CD4-positive, alpha-beta memory T cell (primary cell): ENCODE data around the gene COLEC11. TPM values are rescaled to one million over a fixed set of nuclear protein-coding genes. Genes with fewer than 3 reads are reported as not detected.

Source experiments
- CTCF ChIA-PET: fragments of 350-600 bp; sonication (Branson Sonifier 250); formaldehyde crosslinking; loops from one replicate; lab custom pipeline; 2021; ENCODE audit warnings: inconsistent platforms; ENCODE audit not compliant: partially characterized antibody; lab: Charles Lee
- POLR2A ChIA-PET: fragments of 350-600 bp; sonication (Branson Sonifier 250); formaldehyde crosslinking; loops from one replicate; lab custom pipeline; 2021; ENCODE audit not compliant: partially characterized antibody; lab: Charles Lee
- DNase-seq, 5 donors: peaks; one replicate each; pipeline versions ENCODE4 v3.0.0 to v3.0.0-alpha.2; 2020 to 2022; ENCODE audit warnings: mixed read lengths in 1 of 5
- H3K27ac ChIP-seq: one replicate; pipeline ENCODE4 v1.7.0; 2013; ENCODE audit warnings: low read depth, low read length
- H3K27me3 ChIP-seq: 2 replicates; pipeline ENCODE4 v1.7.0; 2013; ENCODE audit warnings: mild to moderate bottlenecking, low read length, moderate library complexity; ENCODE audit not compliant: insufficient read depth
- H3K36me3 ChIP-seq: 2 replicates; pipeline ENCODE4 v1.7.0; 2013; ENCODE audit warnings: mild to moderate bottlenecking, low read length, moderate library complexity; ENCODE audit not compliant: insufficient read depth
- H3K4me1 ChIP-seq: 2 replicates; pipeline ENCODE4 v1.7.0; 2013; ENCODE audit warnings: mild to moderate bottlenecking, low read length, moderate library complexity; ENCODE audit not compliant: insufficient read depth
- H3K4me3 ChIP-seq, 2 donors: one replicate each; pipeline ENCODE4 v1.7.0; 2013; ENCODE audit warnings: low read length in 2 of 2, mild to moderate bottlenecking in 1 of 2
- H3K9me3 ChIP-seq, 2 donors: one replicate each; pipeline ENCODE4 v1.7.0; 2013; ENCODE audit warnings: low read length in 2 of 2, control low read depth in 1 of 2; ENCODE audit not compliant: control insufficient read depth in 1 of 2
- H3K27ac Mint-ChIP-seq, 7 donors: one replicate each; pipeline ENCODE4 v1.8.0; 2020 to 2021; ENCODE audit warnings: mixed read lengths in 7 of 7, mild to moderate bottlenecking in 6 of 7, inconsistent platforms in 3 of 7, moderate library complexity in 3 of 7
- H3K27me3 Mint-ChIP-seq, 2 donors: one replicate each; pipeline ENCODE4 v1.8.0; 2020 to 2021; ENCODE audit warnings: mixed read lengths in 2 of 2
- H3K36me3 Mint-ChIP-seq, 2 donors: one replicate each; pipeline ENCODE4 v1.8.0; 2020 to 2021; ENCODE audit warnings: mixed read lengths in 2 of 2, inconsistent platforms in 1 of 2, mild to moderate bottlenecking in 1 of 2
- H3K4me1 Mint-ChIP-seq, 4 donors: one replicate each; pipeline ENCODE4 v1.8.0; 2020 to 2021; ENCODE audit warnings: mixed read lengths in 4 of 4, mild to moderate bottlenecking in 1 of 4
- H3K4me3 Mint-ChIP-seq, 8 donors: one replicate each; pipeline ENCODE4 v1.8.0; 2020 to 2021; ENCODE audit warnings: mixed read lengths in 8 of 8, mild to moderate bottlenecking in 7 of 8, moderate library complexity in 6 of 8, inconsistent platforms in 3 of 8
- H3K9me3 Mint-ChIP-seq, 8 donors: one replicate each; pipeline ENCODE4 v1.8.0; 2020 to 2021; ENCODE audit warnings: mixed read lengths in 8 of 8, mild to moderate bottlenecking in 5 of 8, inconsistent platforms in 3 of 8, moderate library complexity in 1 of 8
- intact Hi-C: fragments of 100-400 bp; cut with micrococcal nuclease; formaldehyde crosslinking; loops from one replicate; pipeline ENCODE4 v1.15.1; 2023
- polyA plus RNA-seq, 2 donors: library from polyadenylated mRNA; unstranded; fragments of 300-500 nt; fragmentation: Illumina TruSeq; gene quantifications; one replicate each; pipeline ENCODE4 v1.2.3, GENCODE V29; 2021
- total RNA-seq, 2 experiments: library from RNA; stranded (reverse); gene quantifications; one replicate each; pipeline ENCODE4 v1.2.3, GENCODE V29; 2021

COLEC11 gene
- total and polyA plus RNA-seq, 4 experiments from 2014 or later, result 0.30 TPM; not detected in 3

DNA sequence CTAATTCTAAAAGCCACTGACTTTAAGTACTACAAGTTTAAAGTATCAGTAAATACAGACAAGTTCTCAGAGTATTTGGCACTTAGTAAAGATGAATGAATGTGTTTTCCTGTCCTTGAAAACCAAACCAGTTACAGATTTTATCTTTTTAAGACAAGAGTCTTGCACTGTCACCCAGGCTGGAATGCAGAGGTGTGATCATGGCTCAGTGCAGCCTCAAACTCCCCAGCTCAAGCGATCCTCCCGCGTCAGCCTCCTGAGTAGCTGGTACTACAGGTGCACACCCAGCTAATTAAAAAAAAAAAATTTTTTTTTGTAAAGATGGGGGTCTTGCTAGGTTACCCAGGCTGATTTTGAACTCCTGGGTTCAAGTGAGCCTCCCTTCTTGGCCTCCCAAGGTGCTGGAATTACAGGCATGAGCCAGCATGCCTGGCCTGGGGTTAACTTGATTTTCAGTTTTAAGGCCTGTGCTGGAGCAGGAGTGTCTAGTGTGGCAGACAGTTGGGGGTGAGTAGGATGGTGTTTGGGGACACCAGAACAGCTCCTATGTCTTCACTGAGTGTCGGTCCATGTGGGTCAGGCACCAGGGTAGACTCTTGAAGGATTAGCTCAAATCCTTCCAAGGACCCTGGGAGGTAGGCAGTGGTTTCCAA lies 10.2 kb upstream of the COLEC11 start:
- intact Hi-C loops, result no loop called here
- POLR2A ChIA-PET, result interaction anchor here (1.4 to 2.1 kb wide), 3 partner anchors 9 to 26 kb away, joined by 3 to 7 read pairs (median 3); partner anchors contain the start of gene RNASEH1
- Histone ChIP-seq H3K9me3 (no peaks in the 10 kb centered on the region), H3K4me3 (no peak overlapping the region), H3K4me1 (no peaks in the 10 kb centered on the region), H3K27ac (no peak overlapping the region), H3K27me3 (no peaks in the 10 kb centered on the region), H3K36me3 (peaks cover 24% of the 10 kb centered on the region)
- CTCF ChIA-PET, result interaction anchor here (1.3 kb wide), 1 partner anchor 9 kb away, joined by 4 read pairs; no protein-coding TSS in a partner anchor
- peak overlapping the region in 3 of 7 donors; percentile 17 to 75 (median 25) for H3K27ac Mint-ChIP-seq
- no peak for DNase-seq
- H3K27me3 Mint-ChIP-seq, result no peaks in the 10 kb centered on the region
- H3K36me3 Mint-ChIP-seq, result peaks cover 39 to 45% of the 10 kb centered on the region in 2 donors
- no peaks in the 10 kb centered on the region for H3K9me3 Mint-ChIP-seq
- no peak overlapping the region for H3K4me3 Mint-ChIP-seq
- peaks cover 0 to 4% (median 2%) of the 10 kb centered on the region in 4 donors for H3K4me1 Mint-ChIP-seq

DNA sequence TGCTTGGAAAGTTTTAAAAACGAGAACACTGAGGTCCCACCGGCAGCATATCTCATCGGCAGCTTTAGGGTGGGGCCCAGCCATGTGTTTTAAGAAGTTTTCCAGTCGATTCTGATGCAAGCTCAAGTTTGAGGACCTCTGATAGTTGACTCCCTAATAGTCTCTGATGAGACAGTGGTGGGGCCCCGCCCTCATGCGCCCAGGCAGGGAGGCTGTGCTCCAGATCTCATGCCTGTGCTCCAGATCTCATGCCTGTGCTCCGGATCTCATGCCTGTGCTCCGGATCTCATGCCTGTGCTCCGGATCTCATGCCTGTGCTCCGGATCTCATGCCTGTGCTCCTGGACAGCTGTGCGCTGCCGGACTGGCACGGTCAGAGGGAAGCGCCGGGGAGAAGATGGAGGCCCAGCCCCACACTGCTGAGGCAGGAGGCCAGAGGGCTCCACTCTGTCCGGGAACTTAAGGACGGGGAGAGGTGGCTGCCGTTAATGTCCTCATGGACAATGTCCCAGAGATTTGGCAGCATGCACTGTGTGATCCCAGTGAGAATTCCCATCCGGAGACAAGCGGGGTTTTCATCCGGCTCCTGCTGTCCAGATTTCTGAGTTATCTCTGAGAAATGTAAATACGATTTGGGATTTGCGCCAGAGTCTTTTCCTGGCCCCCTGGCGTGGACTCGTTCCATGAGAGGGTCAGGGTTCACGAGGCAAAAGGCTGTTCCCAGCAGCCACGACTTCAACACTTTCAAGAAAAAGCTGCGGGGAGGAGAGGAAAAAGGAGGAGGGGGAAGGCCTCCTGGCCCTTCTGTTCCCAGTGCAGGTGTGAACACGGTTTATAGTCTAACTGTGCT lies 9.4 kb upstream of the COLEC11 start:
- no peak overlapping the region for H3K4me3 Mint-ChIP-seq
- Histone ChIP-seq H3K9me3 (no peaks in the 10 kb centered on the region), H3K36me3 (peaks cover 16% of the 10 kb centered on the region), H3K4me3 (no peak overlapping the region), H3K4me1 (no peaks in the 10 kb centered on the region), H3K27me3 (no peaks in the 10 kb centered on the region), H3K27ac (no peak overlapping the region)
- H3K27me3 Mint-ChIP-seq, result no peaks in the 10 kb centered on the region
- peaks cover 0 to 1% (median under 1%) of the 10 kb centered on the region in 4 donors for H3K4me1 Mint-ChIP-seq
- CTCF ChIA-PET, result interaction anchor here (1.2 kb wide), 1 partner anchor 11 kb away, joined by 4 read pairs; no protein-coding TSS in a partner anchor
- H3K27ac Mint-ChIP-seq, result peak overlapping the region in 1 of 7 donors; percentile 41
- intact Hi-C loops, result no loop called here
- H3K36me3 Mint-ChIP-seq, result peaks cover 36 to 39% of the 10 kb centered on the region in 2 donors
- no peak for DNase-seq
- H3K9me3 Mint-ChIP-seq, result no peaks in the 10 kb centered on the region
- POLR2A ChIA-PET, result interaction anchor here (1.4 to 1.5 kb wide), 2 partner anchors 9 to 27 kb away, joined by 3 read pairs; partner anchors contain the start of gene RNASEH1

DNA sequence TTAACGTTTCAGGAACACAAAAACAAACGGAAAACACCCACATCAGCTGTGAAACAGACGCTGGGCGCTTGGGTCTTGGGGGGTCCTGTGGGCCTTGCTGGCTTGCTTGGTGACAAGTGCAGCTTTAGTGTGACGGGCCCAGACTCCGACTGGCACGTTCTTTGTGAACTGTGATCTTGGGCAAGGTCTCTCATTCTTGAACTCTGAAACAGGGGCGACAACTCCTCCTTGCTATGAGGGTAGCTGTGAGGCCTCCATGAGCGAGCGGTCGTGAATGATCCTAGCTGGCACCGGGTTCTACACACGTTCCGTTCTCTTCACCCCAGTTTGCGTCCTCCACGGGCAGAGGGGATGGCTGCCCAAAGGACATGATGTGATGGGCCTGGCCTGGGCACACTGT lies 8.7 kb upstream of the COLEC11 start:
- Histone ChIP-seq H3K4me1 (no peaks in the 10 kb centered on the region), H3K27me3 (no peaks in the 10 kb centered on the region), H3K36me3 (peaks cover 10% of the 10 kb centered on the region), H3K27ac (no peak overlapping the region), H3K4me3 (no peak overlapping the region), H3K9me3 (no peaks in the 10 kb centered on the region)
- Mint-ChIP-seq H3K4me1 (no peaks in the 10 kb centered on the region), H3K36me3 (peaks cover 31 to 32% of the 10 kb centered on the region in 2 donors), H3K9me3 (no peaks in the 10 kb centered on the region), H3K27ac (no peak overlapping the region), H3K27me3 (no peaks in the 10 kb centered on the region), H3K4me3 (no peak overlapping the region)
- intact Hi-C loops, result no loop called here
- POLR2A ChIA-PET, result interaction anchor here (1.5 kb wide), 1 partner anchor 28 kb away, joined by 3 read pairs; the partner anchor contains the start of gene RNASEH1
- CTCF ChIA-PET, result interaction anchor here (1.2 kb wide), 1 partner anchor 11 kb away, joined by 4 read pairs; no protein-coding TSS in a partner anchor
- DNase-seq, result no peak

DNA sequence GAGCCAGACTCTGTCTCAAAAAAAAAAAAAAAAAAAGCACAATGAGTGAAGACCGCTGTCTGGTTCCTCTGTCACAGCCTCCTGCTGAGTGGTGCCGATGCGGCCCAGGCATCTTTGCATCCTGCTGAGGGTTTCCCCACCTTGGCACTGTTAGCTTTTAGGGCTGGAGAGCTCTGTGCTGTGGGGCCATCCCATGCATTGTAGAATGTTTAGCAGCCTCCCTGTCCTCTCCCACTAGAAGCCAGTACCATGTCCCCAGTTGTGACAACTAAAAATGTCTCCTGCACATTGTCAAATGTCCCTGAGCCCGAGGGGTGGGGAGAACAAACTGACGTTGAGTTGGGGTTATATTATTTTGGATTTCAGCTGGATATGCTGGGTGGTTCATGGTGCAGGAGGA lies 7.9 kb upstream of the COLEC11 start:
- Mint-ChIP-seq H3K4me3 (no peak overlapping the region), H3K27ac (no peak overlapping the region), H3K36me3 (peaks cover 23 to 24% of the 10 kb centered on the region in 2 donors), H3K27me3 (no peaks in the 10 kb centered on the region), H3K9me3 (no peaks in the 10 kb centered on the region), H3K4me1 (no peaks in the 10 kb centered on the region)
- H3K27me3 ChIP-seq, result no peaks in the 10 kb centered on the region
- no peak overlapping the region for H3K4me3 ChIP-seq
- H3K4me1 ChIP-seq, result no peaks in the 10 kb centered on the region
- H3K36me3 ChIP-seq, result peaks cover 2% of the 10 kb centered on the region
- H3K27ac ChIP-seq, result no peak overlapping the region
- intact Hi-C loops, result no loop called here
- no peaks in the 10 kb centered on the region for H3K9me3 ChIP-seq
- DNase-seq, result no peak
- ChIA-PET CTCF (interaction anchor here (1.2 kb wide), 1 partner anchor 10 kb away, joined by 4 read pairs; no protein-coding TSS in a partner anchor), POLR2A (no interaction called here)

DNA sequence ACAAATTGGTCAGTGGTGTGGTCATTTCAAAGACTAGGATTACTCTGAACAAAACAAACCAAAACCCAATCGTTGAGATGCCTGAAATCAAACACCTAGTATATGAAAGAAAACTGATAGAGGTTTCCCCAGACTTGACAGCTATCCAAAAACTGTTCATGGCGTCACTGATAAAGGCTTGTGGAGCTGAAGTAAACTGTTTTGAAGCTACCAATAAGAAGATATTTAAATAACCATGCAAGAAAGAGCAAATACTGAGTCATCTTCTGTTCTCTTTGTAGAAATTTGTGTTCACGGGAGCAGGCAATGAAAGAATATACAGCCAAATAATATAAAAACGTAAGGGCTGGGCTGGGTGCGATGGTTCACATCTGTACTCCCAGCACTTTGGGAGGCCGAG lies 7.5 kb upstream of the COLEC11 start:
- Histone ChIP-seq H3K9me3 (no peaks in the 10 kb centered on the region), H3K4me3 (no peak overlapping the region), H3K36me3 (peaks cover 2% of the 10 kb centered on the region), H3K27ac (no peak overlapping the region), H3K4me1 (no peaks in the 10 kb centered on the region), H3K27me3 (no peaks in the 10 kb centered on the region)
- Mint-ChIP-seq H3K4me1 (no peaks in the 10 kb centered on the region), H3K27me3 (no peaks in the 10 kb centered on the region), H3K27ac (peak overlapping the region in 1 of 7 donors; percentile 69), H3K36me3 (peaks cover 22 to 24% of the 10 kb centered on the region in 2 donors), H3K9me3 (no peaks in the 10 kb centered on the region), H3K4me3 (no peak overlapping the region)
- ChIA-PET POLR2A (no interaction called here), CTCF (no interaction called here)
- intact Hi-C loops, result no loop called here
- DNase-seq, result no peak

DNA sequence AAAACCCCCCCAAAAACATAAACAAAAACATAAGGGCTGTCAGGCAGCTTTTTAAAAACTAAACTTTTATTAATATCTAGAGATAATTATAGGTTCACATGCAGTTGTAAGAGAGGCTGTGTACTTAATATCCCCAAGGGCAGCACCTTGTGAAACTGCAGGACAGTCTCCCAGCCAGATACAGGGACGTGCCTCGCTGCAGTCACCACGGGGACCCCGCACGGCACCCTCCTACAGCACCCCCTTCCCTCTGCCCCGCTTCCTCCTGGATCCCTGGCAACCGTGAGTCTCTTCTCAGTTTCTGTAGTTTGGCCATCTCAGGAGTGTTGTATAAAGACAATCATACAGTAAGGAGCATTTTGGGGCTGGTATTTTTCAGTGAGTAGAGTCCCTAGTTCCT lies 6.8 kb upstream of the COLEC11 start:
- no peaks in the 10 kb centered on the region for H3K9me3 ChIP-seq
- H3K27me3 ChIP-seq, result no peaks in the 10 kb centered on the region
- H3K36me3 Mint-ChIP-seq, result peaks cover 17 to 24% of the 10 kb centered on the region in 2 donors
- no peaks in the 10 kb centered on the region for H3K27me3 Mint-ChIP-seq
- intact Hi-C loops, result no loop called here
- DNase-seq, result no peak
- H3K27ac Mint-ChIP-seq, result no peak overlapping the region
- no peak overlapping the region for H3K4me3 Mint-ChIP-seq
- H3K4me3 ChIP-seq, result no peak overlapping the region
- ChIA-PET POLR2A (no interaction called here), CTCF (no interaction called here)
- peaks cover 2% of the 10 kb centered on the region for H3K36me3 ChIP-seq
- no peaks in the 10 kb centered on the region for H3K4me1 ChIP-seq
- H3K27ac ChIP-seq, result no peak overlapping the region
- H3K4me1 Mint-ChIP-seq, result no peaks in the 10 kb centered on the region
- no peaks in the 10 kb centered on the region for H3K9me3 Mint-ChIP-seq

DNA sequence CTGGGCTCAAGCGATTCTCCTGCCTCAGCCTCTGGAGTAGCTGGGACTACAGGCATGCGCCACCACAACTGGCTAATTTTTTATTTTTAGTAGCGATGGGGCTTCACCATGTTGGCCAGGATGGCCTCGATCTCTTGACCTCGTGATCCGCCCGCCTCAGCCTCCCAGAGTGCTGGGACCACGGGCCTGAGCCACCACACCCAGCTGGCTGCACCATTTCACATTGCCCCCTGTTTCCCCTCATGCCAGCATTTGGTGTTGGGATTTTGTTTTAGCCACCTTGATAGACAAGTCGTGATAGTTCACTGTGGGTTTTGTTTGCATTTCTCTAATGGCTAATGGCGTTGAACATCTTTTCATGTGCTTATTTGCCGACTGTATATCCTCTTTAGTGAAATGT lies 5.8 kb upstream of the COLEC11 start:
- Histone ChIP-seq H3K27ac (no peak overlapping the region), H3K27me3 (no peaks in the 10 kb centered on the region), H3K4me1 (no peaks in the 10 kb centered on the region), H3K4me3 (no peak overlapping the region), H3K36me3 (peaks cover 2% of the 10 kb centered on the region), H3K9me3 (no peaks in the 10 kb centered on the region)
- CTCF ChIA-PET, result no interaction called here
- Mint-ChIP-seq H3K27ac (no peak overlapping the region), H3K36me3 (peaks cover 10 to 21% of the 10 kb centered on the region in 2 donors), H3K4me3 (no peak overlapping the region), H3K27me3 (no peaks in the 10 kb centered on the region), H3K9me3 (no peaks in the 10 kb centered on the region), H3K4me1 (no peaks in the 10 kb centered on the region)
- POLR2A ChIA-PET, result no interaction called here
- intact Hi-C loops, result no loop called here
- DNase-seq, result no peak
